Measurements from ENCODE around the gene PANK4. TPM values are rescaled to one million over a fixed set of nuclear protein-coding genes. Genes with fewer than 3 reads are reported as not detected.

PANK4 gene
- total RNA-seq, 4 donors from 2014 or later = 22.5 to 48.9 (median 37.9) TPM

DNA sequence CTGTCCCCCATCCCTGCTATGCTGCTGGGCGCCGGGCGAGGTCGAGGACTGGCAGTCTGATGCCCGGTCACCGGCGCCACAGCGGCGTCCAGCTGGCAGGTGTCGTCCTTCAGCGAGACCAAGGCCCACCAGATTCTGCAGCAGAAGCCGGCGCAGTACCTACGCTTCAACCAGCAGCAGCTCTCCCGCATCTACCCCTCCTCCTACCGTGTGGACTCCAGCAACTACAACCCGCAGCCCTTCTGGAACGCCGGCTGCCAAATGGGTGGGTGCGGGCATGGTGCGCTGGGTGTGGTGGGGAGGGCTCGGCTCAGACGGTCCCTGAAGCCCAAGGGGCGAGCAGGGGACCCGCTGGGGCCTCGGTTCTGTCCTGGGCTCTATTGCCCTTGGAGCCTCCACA, 29.6 kb downstream of the PANK4 start:
- H3K27ac ChIP-seq (replicated peaks in 1 of 4) = no peak overlapping the region
- TF ChIP-seq CTCF (IDR thresholded peaks at IDR 0.05) = no peak
- 80% methylated on average over 14 of the region's 26 CpGs for WGBS
- no peaks in the 10 kb centered on the region for H3K36me3 ChIP-seq
- H3K9me3 ChIP-seq = no peaks in the 10 kb centered on the region
- no peak overlapping the region for H3K4me3 ChIP-seq
- intact Hi-C loops (cut with DNase I) = no loop called here
- H3K27me3 ChIP-seq = peaks cover 0 to 64% (median 5%) of the 10 kb centered on the region in 4 donors
- peaks cover 0 to 5% (median 0%) of the 10 kb centered on the region in 4 donors for H3K4me1 ChIP-seq
- DNase-seq (ENCODE audit: extremely low spot score) = no peak

GRCh38 chr1:2496087-2496622, 30.2 kb downstream of the PANK4 start:
- Histone ChIP-seq H3K4me1 (peaks cover 0 to 5% (median 0%) of the 10 kb centered on the region in 4 donors), H3K9me3 (no peaks in the 10 kb centered on the region), H3K36me3 (no peaks in the 10 kb centered on the region), H3K27me3 (peaks cover 0 to 62% (median 2%) of the 10 kb centered on the region in 4 donors), H3K4me3 (no peak overlapping the region), H3K27ac (replicated peaks in 1 of 4) (no peak overlapping the region)
- no peak for DNase-seq (ENCODE audit: extremely low spot score)
- intact Hi-C loops (cut with DNase I) = no loop called here
- WGBS = 76% methylated on average over 15 of the region's 28 CpGs
- TF ChIP-seq POLR2A (IDR thresholded peaks at IDR 0.05; ENCODE audit: low read depth) (no peak), CTCF (IDR thresholded peaks at IDR 0.05) (no peak), EP300 (IDR thresholded peaks at IDR 0.05) (no peak), POLR2AphosphoS5 (IDR thresholded peaks at IDR 0.05) (no peak)

DNA sequence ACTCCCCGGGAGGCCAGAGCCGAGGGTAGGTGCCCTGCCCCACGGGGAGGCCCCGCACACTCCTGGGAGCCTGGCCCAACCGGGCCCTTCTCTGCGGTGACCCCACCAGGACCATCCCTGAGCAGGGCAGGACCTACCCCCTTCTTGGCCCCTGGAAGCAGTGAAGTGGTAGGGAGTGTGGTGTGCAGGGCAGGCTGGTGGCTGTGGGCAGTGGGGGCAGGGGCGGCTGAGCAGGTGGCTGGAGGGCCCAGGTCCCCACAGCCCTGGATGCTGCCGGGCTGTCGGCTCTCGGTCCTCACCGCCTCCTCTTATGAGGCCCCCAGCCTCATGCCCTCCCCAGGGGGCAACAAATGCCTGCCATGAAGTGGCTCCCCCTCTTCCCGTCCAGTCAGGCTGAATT, 30.9 kb downstream of the PANK4 start:
- no peak overlapping the region for H3K27ac ChIP-seq (replicated peaks in 1 of 4)
- H3K27me3 ChIP-seq = peaks cover 0 to 58% (median 0%) of the 10 kb centered on the region in 4 donors
- no peak for DNase-seq (ENCODE audit: extremely low spot score)
- peaks cover 0 to 5% (median 0%) of the 10 kb centered on the region in 4 donors for H3K4me1 ChIP-seq
- H3K36me3 ChIP-seq = no peaks in the 10 kb centered on the region
- no peaks in the 10 kb centered on the region for H3K9me3 ChIP-seq
- TF ChIP-seq EP300 (IDR thresholded peaks at IDR 0.05) (no peak), POLR2AphosphoS5 (IDR thresholded peaks at IDR 0.05) (no peak), CTCF (IDR thresholded peaks at IDR 0.05) (no peak), POLR2A (IDR thresholded peaks at IDR 0.05; ENCODE audit: low read depth) (no peak)
- no peak overlapping the region for H3K4me3 ChIP-seq
- intact Hi-C loops (cut with DNase I) = no loop called here
- WGBS = 87% methylated on average over 7 of the region's 12 CpGs

DNA sequence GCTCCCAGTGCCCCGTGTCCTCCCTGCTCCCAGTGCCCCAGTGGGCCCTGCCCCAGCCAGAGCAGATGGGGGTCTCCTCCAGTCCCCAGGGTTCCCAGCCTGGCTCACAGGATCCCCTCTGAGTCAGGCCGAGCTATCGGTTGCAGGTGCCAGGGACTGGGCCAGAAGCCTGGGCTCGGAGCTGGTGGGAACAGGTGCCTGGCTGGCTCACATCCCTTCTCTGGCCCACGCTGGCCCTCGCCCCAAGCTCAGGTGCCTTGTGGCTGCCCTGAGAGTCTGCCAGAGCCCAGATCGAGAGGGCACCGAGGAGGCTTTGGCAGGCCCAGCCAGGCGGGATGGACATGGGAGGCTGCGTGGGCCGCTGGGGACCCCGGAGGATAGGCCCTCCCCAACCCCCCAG, 31.4 kb downstream of the PANK4 start:
- no peak for DNase-seq (ENCODE audit: extremely low spot score)
- intact Hi-C loops (cut with DNase I) = no loop called here
- H3K4me1 ChIP-seq = peaks cover 0 to under 1% (median 0%) of the 10 kb centered on the region in 4 donors

DNA sequence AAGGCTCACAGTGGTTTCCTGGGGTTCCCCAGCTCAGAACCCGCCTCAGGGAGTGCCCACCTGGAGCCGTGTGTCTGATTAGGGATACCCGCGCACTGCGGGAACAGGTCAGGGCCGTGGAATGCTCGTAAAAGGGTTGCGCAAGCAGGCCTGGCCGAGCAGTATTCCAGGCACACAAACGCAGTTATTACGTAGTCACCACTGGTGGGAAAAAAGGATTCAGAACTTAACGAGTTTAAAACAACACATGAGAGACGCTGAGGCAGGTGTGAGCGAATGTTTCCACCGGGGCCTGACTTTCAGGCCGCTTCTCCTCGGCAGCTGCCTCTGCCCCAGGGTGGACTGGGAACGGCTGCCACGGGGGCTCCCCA, 32.1 kb downstream of the PANK4 start:
- H3K27ac ChIP-seq (replicated peaks in 1 of 4) = no peak overlapping the region
- intact Hi-C loops (cut with DNase I) = no loop called here
- DNase-seq (ENCODE audit: extremely low spot score) = no peak
- H3K36me3 ChIP-seq = no peaks in the 10 kb centered on the region
- no peaks in the 10 kb centered on the region for H3K4me1 ChIP-seq
- peaks cover 0 to 46% (median 0%) of the 10 kb centered on the region in 4 donors for H3K27me3 ChIP-seq
- peaks cover 0 to 3% (median 2%) of the 10 kb centered on the region in 4 donors for H3K9me3 ChIP-seq
- 75% methylated on average over 16 of the region's 19 CpGs for WGBS
- no peak overlapping the region for H3K4me3 ChIP-seq
- no peak for TF ChIP-seq POLR2AphosphoS5 (IDR thresholded peaks at IDR 0.05)
- no peak for TF ChIP-seq EP300 (IDR thresholded peaks at IDR 0.05)
- TF ChIP-seq POLR2A (IDR thresholded peaks at IDR 0.05; ENCODE audit: low read depth) = no peak
- no peak for TF ChIP-seq CTCF (IDR thresholded peaks at IDR 0.05)

More for the DNA sequence above, 31.4 kb downstream of the PANK4 start:
- H3K27ac ChIP-seq (replicated peaks in 1 of 4) = no peak overlapping the region
- H3K9me3 ChIP-seq = no peaks in the 10 kb centered on the region
- no peaks in the 10 kb centered on the region for H3K36me3 ChIP-seq
- peaks cover 0 to 53% (median 0%) of the 10 kb centered on the region in 4 donors for H3K27me3 ChIP-seq
- no peak for TF ChIP-seq EP300 (IDR thresholded peaks at IDR 0.05)
- no peak for TF ChIP-seq POLR2AphosphoS5 (IDR thresholded peaks at IDR 0.05)
- 87% methylated on average over 3 of the region's 12 CpGs for WGBS
- H3K4me3 ChIP-seq = no peak overlapping the region

Data from esophagus muscularis mucosa (tissue), 4 donors.